ENCODE results near the gene RALGAPB.

Gene RALGAPB

DNA sequence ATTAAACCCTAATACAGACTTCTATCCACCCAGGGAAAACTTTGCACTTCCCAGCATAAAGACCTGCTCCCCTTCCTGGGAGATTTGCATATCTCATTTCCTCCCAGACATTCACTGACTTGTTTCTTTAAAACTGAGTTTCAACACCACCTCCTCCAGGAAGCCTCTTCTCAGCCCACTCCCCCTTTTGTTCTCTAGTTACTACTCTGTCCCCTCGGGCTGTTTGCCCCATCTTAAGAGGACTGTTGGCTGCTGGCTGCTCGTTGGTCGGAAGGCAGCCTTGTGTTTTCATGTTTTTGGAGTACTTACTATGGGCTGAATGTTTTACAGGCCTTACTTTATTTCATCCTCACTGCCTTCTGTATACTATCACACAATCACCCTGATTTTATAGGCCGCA lies 135.5 kb downstream of the RALGAPB start (continued):
- TF ChIP-seq ZNF670 (tag by site-specific recombination; IDR thresholded peaks at IDR 0.05; ENCODE audit: low read depth) (no peak), ZFP41 (tag by site-specific recombination; IDR thresholded peaks at IDR 0.05; ENCODE audit: borderline replicate concordance) (no peak), ZNF791 (tag by site-specific recombination; IDR thresholded peaks at IDR 0.05) (no peak), ZNF174 (tag by site-specific recombination; IDR thresholded peaks at IDR 0.05) (no peak), ZNF2 (tag by site-specific recombination; IDR thresholded peaks at IDR 0.05) (no peak), ZNF221 (tag by site-specific recombination; IDR thresholded peaks at IDR 0.05; ENCODE audit: borderline replicate concordance) (no peak)
- TF ChIP-seq, protein P1, sequence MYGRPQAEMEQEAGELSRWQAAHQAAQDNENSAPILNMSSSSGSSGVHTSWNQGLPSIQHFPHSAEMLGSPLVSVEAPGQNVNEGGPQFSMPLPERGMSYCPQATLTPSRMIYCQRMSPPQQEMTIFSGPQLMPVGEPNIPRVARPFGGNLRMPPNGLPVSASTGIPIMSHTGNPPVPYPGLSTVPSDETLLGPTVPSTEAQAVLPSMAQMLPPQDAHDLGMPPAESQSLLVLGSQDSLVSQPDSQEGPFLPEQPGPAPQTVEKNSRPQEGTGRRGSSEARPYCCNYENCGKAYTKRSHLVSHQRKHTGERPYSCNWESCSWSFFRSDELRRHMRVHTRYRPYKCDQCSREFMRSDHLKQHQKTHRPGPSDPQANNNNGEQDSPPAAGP (tag by site-specific recombination; IDR thresholded peaks at IDR 0.05): no peak
- TF ChIP-seq, protein P2, sequence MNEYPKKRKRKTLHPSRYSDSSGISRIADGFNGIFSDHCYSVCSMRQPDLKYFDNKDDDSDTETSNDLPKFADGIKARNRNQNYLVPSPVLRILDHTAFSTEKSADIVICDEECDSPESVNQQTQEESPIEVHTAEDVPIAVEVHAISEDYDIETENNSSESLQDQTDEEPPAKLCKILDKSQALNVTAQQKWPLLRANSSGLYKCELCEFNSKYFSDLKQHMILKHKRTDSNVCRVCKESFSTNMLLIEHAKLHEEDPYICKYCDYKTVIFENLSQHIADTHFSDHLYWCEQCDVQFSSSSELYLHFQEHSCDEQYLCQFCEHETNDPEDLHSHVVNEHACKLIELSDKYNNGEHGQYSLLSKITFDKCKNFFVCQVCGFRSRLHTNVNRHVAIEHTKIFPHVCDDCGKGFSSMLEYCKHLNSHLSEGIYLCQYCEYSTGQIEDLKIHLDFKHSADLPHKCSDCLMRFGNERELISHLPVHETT (tag by site-specific recombination; IDR thresholded peaks at IDR 0.05): no peak
- TF ChIP-seq, protein P3, sequence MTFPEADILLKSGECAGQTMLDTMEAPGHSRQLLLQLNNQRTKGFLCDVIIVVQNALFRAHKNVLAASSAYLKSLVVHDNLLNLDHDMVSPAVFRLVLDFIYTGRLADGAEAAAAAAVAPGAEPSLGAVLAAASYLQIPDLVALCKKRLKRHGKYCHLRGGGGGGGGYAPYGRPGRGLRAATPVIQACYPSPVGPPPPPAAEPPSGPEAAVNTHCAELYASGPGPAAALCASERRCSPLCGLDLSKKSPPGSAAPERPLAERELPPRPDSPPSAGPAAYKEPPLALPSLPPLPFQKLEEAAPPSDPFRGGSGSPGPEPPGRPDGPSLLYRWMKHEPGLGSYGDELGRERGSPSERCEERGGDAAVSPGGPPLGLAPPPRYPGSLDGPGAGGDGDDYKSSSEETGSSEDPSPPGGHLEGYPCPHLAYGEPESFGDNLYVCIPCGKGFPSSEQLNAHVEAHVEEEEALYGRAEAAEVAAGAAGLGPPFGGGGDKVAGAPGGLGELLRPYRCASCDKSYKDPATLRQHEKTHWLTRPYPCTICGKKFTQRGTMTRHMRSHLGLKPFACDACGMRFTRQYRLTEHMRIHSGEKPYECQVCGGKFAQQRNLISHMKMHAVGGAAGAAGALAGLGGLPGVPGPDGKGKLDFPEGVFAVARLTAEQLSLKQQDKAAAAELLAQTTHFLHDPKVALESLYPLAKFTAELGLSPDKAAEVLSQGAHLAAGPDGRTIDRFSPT (tag by site-specific recombination; IDR thresholded peaks at IDR 0.05): no peak

DNA sequence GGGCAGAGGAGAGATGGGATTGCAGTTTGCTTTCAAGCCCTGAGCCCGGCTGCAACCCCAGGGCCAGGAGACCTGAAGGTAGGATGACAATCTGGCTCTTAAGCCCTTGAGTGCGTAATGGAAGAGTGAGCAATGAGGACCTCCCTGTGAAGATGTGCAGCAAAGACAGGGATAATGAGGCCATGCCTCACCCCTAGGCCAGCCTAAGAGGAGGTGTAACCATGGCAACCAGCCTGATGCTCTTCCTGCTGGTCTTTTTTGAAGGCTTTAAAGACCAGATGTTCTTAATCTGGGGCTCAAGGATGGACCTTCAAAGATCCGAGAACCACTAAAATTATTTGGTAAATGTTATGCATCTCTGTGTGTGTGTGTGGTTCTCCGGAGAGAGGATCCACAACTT lies 137.2 kb downstream of the RALGAPB start:
- Histone ChIP-seq H3K4me3 (ENCODE audit: low read depth, low read length) (no peak overlapping the region), H3K27ac (ENCODE audit: extremely low read depth, low read depth, low read length) (no peak overlapping the region), H3K4me1 (ENCODE audit: control insufficient read depth, insufficient read depth, low read length) (no peaks in the 10 kb centered on the region), H3K9me3 (ENCODE audit: control insufficient read depth, insufficient read depth, low read depth, low read length) (no peaks in the 10 kb centered on the region), H3K36me3 (ENCODE audit: control insufficient read depth in 2 of 2, insufficient read depth in 1 of 2, low read length in 2 of 2) (no peaks in the 10 kb centered on the region)
- ChIA-PET CTCF (interaction anchor here (0.6 to 0.7 kb wide), 2 partner anchors 24 to 59 kb away, joined by 3 to 4 read pairs; no protein-coding TSS in a partner anchor), POLR2A (no interaction called here)
- TF ChIP-seq ZNF596 (tag by site-specific recombination; IDR thresholded peaks at IDR 0.05): no peak
- TF ChIP-seq, protein P4, sequence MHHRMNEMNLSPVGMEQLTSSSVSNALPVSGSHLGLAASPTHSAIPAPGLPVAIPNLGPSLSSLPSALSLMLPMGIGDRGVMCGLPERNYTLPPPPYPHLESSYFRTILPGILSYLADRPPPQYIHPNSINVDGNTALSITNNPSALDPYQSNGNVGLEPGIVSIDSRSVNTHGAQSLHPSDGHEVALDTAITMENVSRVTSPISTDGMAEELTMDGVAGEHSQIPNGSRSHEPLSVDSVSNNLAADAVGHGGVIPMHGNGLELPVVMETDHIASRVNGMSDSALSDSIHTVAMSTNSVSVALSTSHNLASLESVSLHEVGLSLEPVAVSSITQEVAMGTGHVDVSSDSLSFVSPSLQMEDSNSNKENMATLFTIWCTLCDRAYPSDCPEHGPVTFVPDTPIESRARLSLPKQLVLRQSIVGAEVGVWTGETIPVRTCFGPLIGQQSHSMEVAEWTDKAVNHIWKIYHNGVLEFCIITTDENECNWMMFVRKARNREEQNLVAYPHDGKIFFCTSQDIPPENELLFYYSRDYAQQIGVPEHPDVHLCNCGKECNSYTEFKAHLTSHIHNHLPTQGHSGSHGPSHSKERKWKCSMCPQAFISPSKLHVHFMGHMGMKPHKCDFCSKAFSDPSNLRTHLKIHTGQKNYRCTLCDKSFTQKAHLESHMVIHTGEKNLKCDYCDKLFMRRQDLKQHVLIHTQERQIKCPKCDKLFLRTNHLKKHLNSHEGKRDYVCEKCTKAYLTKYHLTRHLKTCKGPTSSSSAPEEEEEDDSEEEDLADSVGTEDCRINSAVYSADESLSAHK (tag by site-specific recombination; IDR thresholded peaks at IDR 0.05): no peak
- no peak for TF ChIP-seq ZNF157 (tag by site-specific recombination; IDR thresholded peaks at IDR 0.05)
- no peak for TF ChIP-seq ZNF354C (tag by site-specific recombination; IDR thresholded peaks at IDR 0.05; ENCODE audit: borderline replicate concordance, low read depth)
- TF ChIP-seq ZNF311 (tag by site-specific recombination; IDR thresholded peaks at IDR 0.05; ENCODE audit: borderline replicate concordance): no peak
- TF ChIP-seq SP2 (tag by site-specific recombination; IDR thresholded peaks at IDR 0.05): no peak
- no peak for TF ChIP-seq KLF10 (tag by site-specific recombination; IDR thresholded peaks at IDR 0.05)
- TF ChIP-seq ZBTB48 (tag by site-specific recombination; IDR thresholded peaks at IDR 0.05): no peak
- no peak for TF ChIP-seq ZNF529 (tag by site-specific recombination; IDR thresholded peaks at IDR 0.05; ENCODE audit: insufficient replicate concordance)
- TF ChIP-seq ZNF777 (tag by site-specific recombination; IDR thresholded peaks at IDR 0.05; ENCODE audit: borderline replicate concordance): no peak
- no peak for TF ChIP-seq ZNF837 (tag by site-specific recombination; IDR thresholded peaks at IDR 0.05)
- no peak for TF ChIP-seq ZNF514 (tag by site-specific recombination; IDR thresholded peaks at IDR 0.05)
- no peak for TF ChIP-seq SP7 (tag by site-specific recombination; IDR thresholded peaks at IDR 0.05)
- TF ChIP-seq ZNF23 (tag by site-specific recombination; IDR thresholded peaks at IDR 0.05; ENCODE audit: borderline replicate concordance): no peak
- TF ChIP-seq ZNF768 (tag by site-specific recombination; IDR thresholded peaks at IDR 0.05): no peak
- TF ChIP-seq ZNF221 (tag by site-specific recombination; IDR thresholded peaks at IDR 0.05; ENCODE audit: borderline replicate concordance): no peak
- TF ChIP-seq OVOL3 (tag by site-specific recombination; IDR thresholded peaks at IDR 0.05): no peak

Measured in HEK293 (cell line).